ENCODE measurements around the gene ACTN1.

The ACTN1 gene

GRCh38 chr14:68956724-68957123 lies 22.4 kb downstream of the ACTN1 start:
- in situ Hi-C loops (cut with MboI; ENCODE audit: low pct_unique_long_range_greater_than_20kb, low sequenced_read_pairs, unreplicated experiment), result no loop called here
- no peak for TF ChIP-seq CTCF (IDR thresholded peaks at IDR 0.05; ENCODE audit: extremely low read depth, insufficient read depth, missing control alignments)
- DNase-seq (ENCODE audit: low spot score), result no peak

DNA sequence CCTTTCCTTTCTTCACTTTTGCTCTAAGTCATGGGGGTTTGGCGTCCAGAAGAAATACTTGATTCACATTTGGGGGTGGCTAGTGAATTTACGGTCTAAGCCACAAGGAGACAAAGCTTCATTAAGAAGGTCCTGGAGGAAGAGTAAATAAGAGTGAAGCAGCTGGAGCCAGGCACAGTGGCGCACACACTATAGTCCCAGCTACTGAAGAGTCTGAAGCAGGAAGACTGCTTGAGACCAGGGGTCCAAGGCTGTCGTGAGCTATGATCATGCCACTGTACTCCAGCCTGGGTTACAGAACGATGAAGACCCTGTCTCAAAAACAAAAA lies 23.3 kb downstream of the ACTN1 start:
- TF ChIP-seq CTCF (IDR thresholded peaks at IDR 0.05; ENCODE audit: extremely low read depth, insufficient read depth, missing control alignments), result no peak
- no peak for DNase-seq (ENCODE audit: low spot score)
- in situ Hi-C loops (cut with MboI; ENCODE audit: low pct_unique_long_range_greater_than_20kb, low sequenced_read_pairs, unreplicated experiment), result no loop called here

- TF ChIP-seq CTCF (IDR thresholded peaks at IDR 0.05; ENCODE audit: extremely low read depth, insufficient read depth, missing control alignments), result no peak
- in situ Hi-C loops (cut with MboI; ENCODE audit: low pct_unique_long_range_greater_than_20kb, low sequenced_read_pairs, unreplicated experiment), result no loop called here
- no peak for DNase-seq (ENCODE audit: low spot score)
Observed at GRCh38 chr14:68955164-68955850, 23.8 kb downstream of the ACTN1 start.

DNA sequence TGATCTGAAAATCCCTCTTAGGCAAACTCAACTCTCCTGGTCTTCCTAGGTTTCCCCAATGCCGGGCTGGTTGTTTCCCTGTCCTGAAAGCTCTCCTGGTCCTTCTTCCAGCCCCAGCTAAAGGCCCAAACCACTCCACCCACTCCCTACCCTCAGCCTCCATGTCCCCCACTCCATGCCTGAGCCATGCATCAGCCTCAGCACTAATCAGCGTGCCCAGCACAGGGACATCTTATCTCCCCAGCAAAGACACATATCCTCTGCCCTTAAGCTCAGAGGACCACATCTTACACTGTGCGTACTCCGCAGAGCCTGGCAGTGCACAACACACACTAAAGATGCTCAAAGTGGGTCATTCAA lies 25.9 kb downstream of the ACTN1 start:
- in situ Hi-C loops (cut with MboI; ENCODE audit: low pct_unique_long_range_greater_than_20kb, low sequenced_read_pairs, unreplicated experiment), result no loop called here
- DNase-seq (ENCODE audit: low spot score), result no peak
- TF ChIP-seq CTCF (IDR thresholded peaks at IDR 0.05; ENCODE audit: extremely low read depth, insufficient read depth, missing control alignments), result no peak

DNA sequence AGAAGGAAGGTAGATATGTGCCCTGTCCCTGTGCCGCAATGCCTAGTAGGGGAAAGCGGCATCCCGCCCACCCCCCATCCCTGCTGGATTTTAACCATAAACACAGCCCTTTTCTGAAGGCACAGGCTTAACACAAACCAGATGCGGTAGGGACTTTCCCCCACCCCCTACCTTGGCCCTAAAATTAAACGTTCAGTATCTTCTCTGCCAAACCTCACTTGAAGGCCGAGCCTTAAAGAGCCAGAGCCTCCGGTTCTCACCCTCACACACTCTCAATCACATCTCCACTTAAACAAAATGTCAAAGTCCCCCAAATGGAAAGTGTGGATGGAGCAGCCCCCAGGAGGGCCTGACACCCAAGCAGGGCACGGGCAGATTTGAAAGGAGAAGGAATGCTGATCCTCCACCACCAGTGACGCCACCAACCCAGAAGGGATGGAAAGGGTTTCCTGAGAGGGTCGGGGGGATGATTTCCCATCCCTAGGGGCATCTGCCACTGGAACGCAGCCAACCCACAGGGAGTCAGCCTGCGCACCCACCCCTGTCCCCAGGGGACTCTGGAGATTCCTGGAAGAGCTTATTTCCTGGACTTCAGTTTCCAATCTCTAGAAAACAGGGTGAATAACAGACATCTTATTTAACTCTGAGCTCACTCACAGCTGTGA lies 26.4 kb downstream of the ACTN1 start:
- in situ Hi-C loops (cut with MboI; ENCODE audit: low pct_unique_long_range_greater_than_20kb, low sequenced_read_pairs, unreplicated experiment), result no loop called here
- TF ChIP-seq CTCF (IDR thresholded peaks at IDR 0.05; ENCODE audit: extremely low read depth, insufficient read depth, missing control alignments), result no peak
- DNase-seq (ENCODE audit: low spot score), result no peak

DNA sequence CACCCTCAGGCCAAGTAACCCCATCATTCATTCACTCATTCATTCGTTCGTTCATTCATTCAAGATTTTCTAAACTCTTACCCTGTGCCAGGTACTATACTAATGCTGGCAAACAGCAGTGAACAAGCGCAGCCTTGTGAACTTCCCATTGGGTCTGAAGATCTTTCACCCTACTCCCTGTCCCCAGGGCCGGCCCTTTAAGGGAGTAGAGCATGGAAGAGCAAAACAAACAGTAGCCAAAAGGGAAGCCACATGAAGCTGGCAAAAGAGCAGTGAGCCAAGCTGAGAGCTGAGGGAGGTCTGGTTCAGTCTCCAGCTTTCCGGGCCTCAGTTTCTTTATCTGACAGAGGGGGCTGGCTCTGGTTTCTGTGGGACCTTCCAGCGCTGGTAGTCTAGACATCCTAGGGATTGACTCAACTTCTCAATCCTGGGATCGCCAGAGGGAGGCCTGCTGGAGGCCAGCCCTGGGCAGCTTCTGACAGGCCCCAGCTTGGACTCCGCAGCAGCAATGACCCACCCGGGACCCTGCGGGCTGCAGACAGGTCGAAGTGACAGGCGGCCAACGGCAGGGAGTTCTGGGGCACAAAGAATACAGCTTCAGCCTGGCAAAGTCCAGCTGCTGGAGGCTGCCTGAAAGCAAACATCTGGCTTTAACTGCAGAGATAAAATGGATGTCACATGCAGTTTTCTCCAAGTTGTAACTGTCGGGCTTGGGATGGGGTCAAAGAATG lies 27.1 kb downstream of the ACTN1 start:
- in situ Hi-C loops (cut with MboI; ENCODE audit: low pct_unique_long_range_greater_than_20kb, low sequenced_read_pairs, unreplicated experiment), result no loop called here
- DNase-seq (ENCODE audit: low spot score), result no peak
- TF ChIP-seq CTCF (IDR thresholded peaks at IDR 0.05; ENCODE audit: extremely low read depth, insufficient read depth, missing control alignments), result no peak

Measured in GM13977 (cell line).